Fibroblast of pulmonary artery (primary cell): Measurements from ENCODE around the gene FOXD2.

Source experiments
- DNase-seq: peaks from one replicate; pipeline ENCODE4 v3.0.0-alpha.2; 2010; ENCODE audit warnings: low read depth
- H3K4me3 ChIP-seq: replicated peaks from 2 replicates; pipeline ENCODE4 v1.5.1; 2011; ENCODE audit warnings: low read depth, mild to moderate bottlenecking, control low read depth, low read length, moderate library complexity
- TF ChIP-seq, protein P1 (sequence below): IDR thresholded peaks from 2 replicates; pipeline ENCODE4 v1.5.1; 2011; ENCODE audit warnings: mild to moderate bottlenecking, control low read depth, low read length, inconsistent platforms; ENCODE audit errors: missing control alignments

The FOXD2 gene

DNA sequence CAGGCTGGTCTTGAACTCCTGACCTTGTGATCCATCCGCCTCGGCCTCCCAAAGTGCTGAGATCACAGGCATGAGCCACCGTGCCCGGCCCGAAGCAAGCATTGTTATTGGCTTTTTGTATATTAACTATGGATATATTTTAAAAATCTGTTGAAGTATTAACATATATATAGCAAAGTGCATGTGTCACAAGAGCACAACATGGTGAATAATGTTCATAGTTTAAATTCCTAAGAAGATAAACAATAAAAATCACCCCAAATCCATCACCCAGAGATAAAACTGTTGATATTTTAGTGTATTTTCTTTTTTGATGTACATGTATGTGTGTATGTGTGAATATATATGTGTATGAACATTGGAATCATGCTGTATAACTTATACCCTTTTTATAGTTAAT, 30.9 kb upstream of the FOXD2 start:
- no peak overlapping the region for H3K4me3 ChIP-seq
- no peak for DNase-seq
- TF ChIP-seq, protein P1, sequence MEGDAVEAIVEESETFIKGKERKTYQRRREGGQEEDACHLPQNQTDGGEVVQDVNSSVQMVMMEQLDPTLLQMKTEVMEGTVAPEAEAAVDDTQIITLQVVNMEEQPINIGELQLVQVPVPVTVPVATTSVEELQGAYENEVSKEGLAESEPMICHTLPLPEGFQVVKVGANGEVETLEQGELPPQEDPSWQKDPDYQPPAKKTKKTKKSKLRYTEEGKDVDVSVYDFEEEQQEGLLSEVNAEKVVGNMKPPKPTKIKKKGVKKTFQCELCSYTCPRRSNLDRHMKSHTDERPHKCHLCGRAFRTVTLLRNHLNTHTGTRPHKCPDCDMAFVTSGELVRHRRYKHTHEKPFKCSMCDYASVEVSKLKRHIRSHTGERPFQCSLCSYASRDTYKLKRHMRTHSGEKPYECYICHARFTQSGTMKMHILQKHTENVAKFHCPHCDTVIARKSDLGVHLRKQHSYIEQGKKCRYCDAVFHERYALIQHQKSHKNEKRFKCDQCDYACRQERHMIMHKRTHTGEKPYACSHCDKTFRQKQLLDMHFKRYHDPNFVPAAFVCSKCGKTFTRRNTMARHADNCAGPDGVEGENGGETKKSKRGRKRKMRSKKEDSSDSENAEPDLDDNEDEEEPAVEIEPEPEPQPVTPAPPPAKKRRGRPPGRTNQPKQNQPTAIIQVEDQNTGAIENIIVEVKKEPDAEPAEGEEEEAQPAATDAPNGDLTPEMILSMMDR = no peak

DNA sequence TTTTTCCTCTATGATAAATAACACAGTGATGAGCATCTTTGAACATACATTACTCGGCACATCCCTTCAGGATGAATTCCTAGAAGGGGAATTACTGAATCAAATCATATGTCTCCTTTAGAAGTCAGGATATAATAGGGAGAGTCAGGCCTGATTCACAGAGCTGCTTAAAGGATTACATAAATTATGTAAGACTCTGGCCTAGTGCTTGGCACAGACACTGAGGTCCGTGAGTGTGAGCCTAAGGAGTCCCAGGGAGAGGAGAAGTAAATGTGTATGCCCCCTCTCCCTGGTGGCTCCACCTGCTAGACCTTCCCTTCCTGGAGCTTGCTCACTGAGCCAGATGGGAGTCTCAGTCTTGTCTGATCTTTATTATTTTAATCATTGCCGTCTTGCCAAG, 30.4 kb upstream of the FOXD2 start:
- no peak overlapping the region for H3K4me3 ChIP-seq
- TF ChIP-seq, protein P1 = no peak
- no peak for DNase-seq

DNA sequence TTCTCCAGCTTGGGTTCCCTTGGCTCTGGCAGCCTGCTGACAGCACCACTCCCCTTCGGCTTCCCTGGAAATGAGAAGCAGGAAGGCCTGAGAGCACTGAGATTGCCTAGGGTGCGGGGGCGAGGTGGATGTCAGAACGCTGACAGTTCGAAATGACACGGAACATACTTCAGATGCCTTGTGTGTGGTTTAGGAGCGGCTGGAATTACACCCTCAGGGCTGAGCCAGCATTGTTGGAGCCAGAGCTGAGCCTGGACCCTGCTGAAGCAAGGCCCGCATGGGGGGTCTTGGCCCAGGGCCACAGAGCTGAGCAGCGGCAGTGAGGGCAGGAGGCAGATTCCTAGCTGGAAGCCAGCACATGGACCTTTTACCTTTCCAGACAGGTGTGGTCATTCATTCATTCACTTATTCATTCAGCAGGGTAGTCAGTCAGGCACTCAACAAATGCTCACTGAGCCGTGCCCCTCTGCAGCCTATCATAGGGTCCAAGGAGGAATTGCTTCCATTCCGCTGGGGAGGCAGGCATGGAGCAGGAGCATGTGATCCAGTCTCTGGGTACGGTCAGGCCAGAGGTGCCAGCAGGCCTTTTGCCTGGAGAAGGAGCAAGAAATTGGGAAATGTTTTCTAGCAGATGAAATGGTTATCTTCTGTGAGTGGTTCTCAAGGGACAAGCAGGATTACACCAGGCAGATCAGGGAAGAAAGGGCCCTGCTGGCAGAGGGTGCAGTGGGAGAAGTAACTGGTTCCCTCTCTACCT, 28.4 kb upstream of the FOXD2 start:
- DNase-seq = peak; percentile 77
- H3K4me3 ChIP-seq = no peak overlapping the region
- TF ChIP-seq, protein P1 = no peak

DNA sequence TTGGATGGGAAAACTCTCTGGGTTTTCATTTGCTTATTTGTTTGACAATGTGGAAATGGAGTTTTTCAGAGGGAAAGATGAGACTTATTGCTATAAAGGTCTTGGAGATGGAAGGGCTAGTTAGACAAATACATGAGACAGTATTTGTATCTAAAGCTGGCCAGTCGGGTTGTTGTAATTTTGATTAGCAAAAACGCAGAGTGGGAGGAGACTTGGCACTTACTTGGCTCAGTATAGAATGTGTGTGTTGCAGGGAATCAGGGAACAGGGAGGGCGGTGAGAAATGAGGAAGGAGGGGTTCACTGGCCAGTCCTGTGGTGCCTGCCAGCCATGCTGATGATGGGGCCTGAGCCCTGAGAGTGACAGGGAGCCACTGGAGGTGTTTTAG, 27.8 kb upstream of the FOXD2 start:
- TF ChIP-seq, protein P1 = no peak
- H3K4me3 ChIP-seq = no peak overlapping the region
- no peak for DNase-seq

DNA sequence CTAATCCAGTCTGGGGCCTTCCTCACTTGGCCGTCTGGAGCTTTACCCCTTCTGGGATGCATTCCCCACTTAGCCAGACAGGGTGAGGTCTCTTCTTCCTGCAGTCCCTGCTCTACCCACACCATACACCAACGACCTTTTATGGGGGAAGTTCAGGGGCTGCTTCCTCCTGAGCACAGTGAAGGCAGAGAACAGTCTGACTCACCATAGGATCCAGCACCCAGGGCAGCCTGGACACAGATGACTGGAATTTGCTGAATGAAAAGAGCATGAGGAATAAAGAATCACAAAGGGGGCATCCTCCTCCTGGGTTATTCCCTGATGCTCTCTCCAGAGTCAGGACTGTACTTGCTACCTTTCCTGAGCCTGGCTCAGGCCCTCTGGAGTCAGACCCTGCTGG, 26.4 kb upstream of the FOXD2 start:
- no peak for DNase-seq
- TF ChIP-seq, protein P1 = no peak
- no peak overlapping the region for H3K4me3 ChIP-seq

DNA sequence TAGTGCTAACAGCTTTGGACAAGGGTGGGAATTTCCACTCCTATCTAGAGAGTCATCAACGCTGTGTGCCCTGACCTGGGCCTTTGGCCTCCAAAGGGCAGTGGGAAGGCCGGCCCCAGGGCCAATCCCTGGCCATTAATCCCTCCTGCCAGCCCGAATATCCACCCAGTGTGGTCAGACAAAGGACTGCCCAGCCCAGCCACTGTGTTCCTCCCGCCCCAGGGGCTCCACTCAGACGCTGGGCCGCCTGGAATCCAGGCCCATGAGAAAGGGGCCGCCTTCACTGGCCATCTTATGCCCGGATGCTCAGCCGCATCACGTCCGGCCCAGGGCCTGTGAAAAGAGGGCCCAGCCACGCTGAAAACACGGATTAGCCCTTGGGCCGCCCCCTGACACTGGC, 25.4 kb upstream of the FOXD2 start:
- TF ChIP-seq, protein P1 = no peak
- DNase-seq = no peak
- H3K4me3 ChIP-seq = no peak overlapping the region

DNA sequence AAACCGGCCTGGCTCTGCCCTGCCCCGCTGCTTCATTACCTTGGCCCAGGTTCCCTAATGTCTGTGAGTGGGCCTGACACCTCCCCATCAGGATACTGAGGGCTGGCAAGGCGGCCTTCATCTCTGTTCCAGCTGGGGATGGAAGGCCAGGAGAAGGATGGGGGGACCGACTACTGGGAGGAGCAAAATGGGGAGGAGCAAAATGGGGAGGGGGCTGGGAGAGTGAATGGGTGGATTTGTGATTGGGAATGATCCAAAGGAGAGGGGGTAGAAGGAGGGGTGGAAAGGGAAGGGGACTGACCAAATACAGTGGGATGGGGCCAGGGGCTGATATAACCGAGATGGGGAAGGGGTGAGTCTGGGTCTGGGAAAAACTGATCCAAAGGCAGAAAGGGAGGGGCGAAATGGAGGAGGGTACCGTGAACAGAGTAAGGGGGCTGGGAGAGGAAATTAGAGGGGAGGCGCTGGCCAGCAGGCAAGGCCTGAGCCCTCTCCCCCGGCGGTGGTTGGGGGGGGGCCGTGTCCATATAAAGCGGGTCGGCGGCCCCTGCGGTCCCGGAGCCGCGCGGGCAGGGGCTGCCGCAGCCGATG, 22.0 kb upstream of the FOXD2 start, which contains the start of gene FOXE3:
Gene FOXE3 (plus strand): TSS at position 558 of the 591 bp plus-strand sequence. CDS start 31 bp downstream, at position 589.
- TF ChIP-seq, protein P1 = no peak
- H3K4me3 ChIP-seq = peak within 1 kb of the TSS; percentile 12
- no peak for DNase-seq
